GM23338 (cell line): ENCODE measurements around the gene BZW2. TPM values are rescaled to one million over a fixed set of nuclear protein-coding genes. Genes with fewer than 3 reads are reported as not detected.

Source experiments
- ATAC-seq: fragments of 200-7000 bp; cut with Tn5 transposase; 3 replicates; pipeline ENCODE4 v1.9.1; 2020
- DNase-seq: peaks from one replicate; pipeline ENCODE4 v3.0.0-alpha.2; 2015; ENCODE audit warnings: low spot score
- H2AFZ ChIP-seq: fragments of 200-600 bp; sonication (generic); 2 replicates; pipeline ENCODE4 v1.8.0; 2016; ENCODE audit warnings: antibody characterized with exemption, mild to moderate bottlenecking, moderate library complexity
- H3F3A ChIP-seq: fragments of 200-600 bp; sonication (generic); replicated peaks from 2 replicates; pipeline ENCODE4 v1.8.0; 2017; ENCODE audit warnings: antibody characterized with exemption, mixed run types, low read depth
- H3K27ac ChIP-seq: fragments of 200-600 bp; sonication (generic); 2 replicates; pipeline ENCODE4 v1.6.1; 2016; ENCODE audit warnings: low read depth
- H3K27me3 ChIP-seq: fragments of 200-600 bp; sonication (generic); 2 replicates; pipeline ENCODE4 v1.8.0; 2016; ENCODE audit warnings: mild to moderate bottlenecking, mixed run types, moderate library complexity; ENCODE audit not compliant: insufficient read depth
- H3K36me3 ChIP-seq: fragments of 200-600 bp; sonication (generic); 2 replicates; pipeline ENCODE4 v1.8.0; 2016; ENCODE audit warnings: mild to moderate bottlenecking; ENCODE audit not compliant: insufficient read depth
- H3K4me1 ChIP-seq: fragments of 200-600 bp; sonication (generic); 2 replicates; pipeline ENCODE4 v1.8.0; 2016; ENCODE audit warnings: mild to moderate bottlenecking, moderate library complexity; ENCODE audit not compliant: insufficient read depth
- H3K4me2 ChIP-seq: fragments of 200-600 bp; sonication (generic); 2 replicates; pipeline ENCODE4 v1.7.1; 2017; ENCODE audit warnings: mixed run types
- H3K4me3 ChIP-seq: fragments of 200-600 bp; sonication (generic); 2 replicates; pipeline ENCODE4 v1.6.1; 2016; ENCODE audit warnings: mixed run types
- H3K79me2 ChIP-seq: fragments of 200-600 bp; sonication (generic); replicated peaks from 2 replicates; pipeline ENCODE4 v1.8.0; 2017; ENCODE audit warnings: mild to moderate bottlenecking; ENCODE audit not compliant: insufficient read depth
- H3K9me2 ChIP-seq: fragments of 200-600 bp; sonication (generic); 2 replicates; pipeline ENCODE4 v1.8.0; 2017; ENCODE audit not compliant: insufficient read depth
- H4K20me1 ChIP-seq: fragments of 200-600 bp; sonication (generic); replicated peaks from 2 replicates; pipeline ENCODE4 v1.8.0; 2017; ENCODE audit warnings: mild to moderate bottlenecking; ENCODE audit not compliant: insufficient read depth
- H3K27ac Mint-ChIP-seq: 2 replicates; pipeline ENCODE4 v1.8.0; 2020; ENCODE audit warnings: inconsistent platforms, mild to moderate bottlenecking, moderate library complexity, mixed read lengths
- H3K27me3 Mint-ChIP-seq: 3 replicates; pipeline ENCODE4 v1.8.0; 2022; ENCODE audit warnings: low read depth, mild to moderate bottlenecking, moderate library complexity, mixed read lengths, inconsistent platforms; ENCODE audit not compliant: insufficient read depth, poor library complexity
- H3K36me3 Mint-ChIP-seq: 3 replicates; pipeline ENCODE4 v1.8.0; 2021; ENCODE audit warnings: low read depth, mild to moderate bottlenecking, inconsistent platforms, moderate library complexity, mixed read lengths
- H3K4me1 Mint-ChIP-seq: 3 replicates; pipeline ENCODE4 v1.8.0; 2020; ENCODE audit warnings: mild to moderate bottlenecking, inconsistent platforms, mixed read lengths
- H3K4me3 Mint-ChIP-seq: 3 replicates; pipeline ENCODE4 v1.8.0; 2021; ENCODE audit warnings: moderate library complexity, mild to moderate bottlenecking, inconsistent platforms, mixed read lengths
- H3K9me3 Mint-ChIP-seq: 3 replicates; pipeline ENCODE4 v1.8.0; 2020; ENCODE audit warnings: moderate library complexity, mild to moderate bottlenecking, inconsistent platforms, mixed read lengths
- CREB1 ChIP-seq: fragments of 250-450 bp; sonication (Bioruptor Pico); IDR thresholded peaks from 2 replicates; pipeline ENCODE4 v1.5.0; 2020; ENCODE audit warnings: low read depth, mild to moderate bottlenecking, moderate library complexity
- EZH2 ChIP-seq: fragments of 200-600 bp; sonication (generic); IDR thresholded peaks from one replicate; pipeline ENCODE4 v1.8.0; 2017; ENCODE audit warnings: antibody characterized with exemption, mild to moderate bottlenecking, low read depth; ENCODE audit not compliant: unreplicated experiment
- EZH2phosphoT487 ChIP-seq: fragments of 200-600 bp; sonication (generic); IDR thresholded peaks from one replicate; pipeline ENCODE4 v1.8.1; 2018; ENCODE audit warnings: antibody characterized with exemption; ENCODE audit not compliant: unreplicated experiment
- JUNB ChIP-seq: IDR thresholded peaks from one replicate; pipeline ENCODE4 v1.6.1; 2016; ENCODE audit warnings: antibody characterized with exemption; ENCODE audit not compliant: unreplicated experiment
- NANOG ChIP-seq: IDR thresholded peaks from 2 replicates; pipeline ENCODE4 v1.6.1; 2016; ENCODE audit warnings: antibody characterized with exemption, borderline replicate concordance
- POLR2AphosphoS5 ChIP-seq: IDR thresholded peaks from 2 replicates; pipeline ENCODE4 v1.6.1; 2016; ENCODE audit warnings: antibody characterized with exemption, low read depth
- STAT1 ChIP-seq: IDR thresholded peaks from one replicate; pipeline ENCODE4 v1.6.1; 2016; ENCODE audit warnings: antibody characterized with exemption; ENCODE audit not compliant: unreplicated experiment
- ZNF331 ChIP-seq: fragments of 250-450 bp; sonication (Bioruptor Pico); IDR thresholded peaks from 2 replicates; pipeline ENCODE4 v1.5.0; 2020; ENCODE audit warnings: low read depth, mild to moderate bottlenecking, moderate library complexity
- polyA plus RNA-seq: library from polyadenylated mRNA; unstranded; fragments of >200 nt; fragmentation: Nextera tagmentation; extraction: Ambion mirVana; gene quantifications from 2 replicates; pipeline ENCODE4 v1.2.1, GENCODE V29; 2016
- total RNA-seq: library from RNA; depleted of rRNA; stranded (reverse); fragments of >200 nt; shearing (Covaris generic); gene quantifications from 2 replicates; pipeline ENCODE4 v1.2.3, GENCODE V29; 2014
- TF ChIP-seq, protein P1 (sequence below): IDR thresholded peaks from 2 replicates; pipeline ENCODE4 v1.6.1; 2016; ENCODE audit warnings: antibody characterized with exemption
- TF ChIP-seq, protein P2 (sequence below): IDR thresholded peaks from one replicate; pipeline ENCODE4 v1.6.1; 2018; ENCODE audit warnings: antibody characterized with exemption; ENCODE audit not compliant: unreplicated experiment
- TF ChIP-seq, protein P3 (sequence below), 2 experiments: fragments of 200-600 bp in 1 of 2; sonication (generic) in 1 of 2; conservative IDR thresholded peaks; 2 replicates each; pipeline versions ENCODE4 v1.5.1 to v1.6.1; 2016 to 2017; ENCODE audit warnings: antibody characterized with exemption in 2 of 2, low read depth in 2 of 2, mild to moderate bottlenecking in 2 of 2, moderate library complexity in 1 of 2
- TF ChIP-seq, protein P4 (sequence below): fragments of 250-450 bp; sonication (Bioruptor Pico); IDR thresholded peaks from 2 replicates; pipeline ENCODE4 v1.5.0; 2020; ENCODE audit warnings: mild to moderate bottlenecking, moderate library complexity

BZW2 gene
- total and polyA plus RNA-seq, 2 experiments from 2014 or later: 88.8 to 108 TPM

DNA sequence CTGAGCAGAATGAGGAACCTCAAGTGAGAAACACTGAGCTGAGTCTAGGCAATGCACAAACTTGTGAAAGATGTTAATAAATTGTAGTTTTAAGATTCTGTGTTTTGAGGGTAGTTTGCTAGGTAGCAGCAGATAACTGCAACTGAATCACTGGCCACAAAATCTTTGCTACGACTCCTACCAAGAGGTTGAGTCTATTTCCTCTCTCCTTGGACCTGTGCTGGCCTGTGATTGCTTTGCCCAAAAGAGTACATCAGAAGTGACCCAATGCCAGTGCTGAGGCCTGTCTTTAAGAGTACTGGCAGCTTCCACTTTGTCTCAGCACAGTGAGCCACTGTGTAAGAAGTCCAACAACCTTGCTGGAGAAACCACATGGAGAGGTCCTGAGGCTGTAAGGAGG is 95.7 kb downstream of the BZW2 start (continued):
- TF ChIP-seq, protein P1, sequence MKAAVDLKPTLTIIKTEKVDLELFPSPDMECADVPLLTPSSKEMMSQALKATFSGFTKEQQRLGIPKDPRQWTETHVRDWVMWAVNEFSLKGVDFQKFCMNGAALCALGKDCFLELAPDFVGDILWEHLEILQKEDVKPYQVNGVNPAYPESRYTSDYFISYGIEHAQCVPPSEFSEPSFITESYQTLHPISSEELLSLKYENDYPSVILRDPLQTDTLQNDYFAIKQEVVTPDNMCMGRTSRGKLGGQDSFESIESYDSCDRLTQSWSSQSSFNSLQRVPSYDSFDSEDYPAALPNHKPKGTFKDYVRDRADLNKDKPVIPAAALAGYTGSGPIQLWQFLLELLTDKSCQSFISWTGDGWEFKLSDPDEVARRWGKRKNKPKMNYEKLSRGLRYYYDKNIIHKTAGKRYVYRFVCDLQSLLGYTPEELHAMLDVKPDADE: no peak
- TF ChIP-seq POLR2AphosphoS5 (no peak), ZNF331 (no peak)

DNA sequence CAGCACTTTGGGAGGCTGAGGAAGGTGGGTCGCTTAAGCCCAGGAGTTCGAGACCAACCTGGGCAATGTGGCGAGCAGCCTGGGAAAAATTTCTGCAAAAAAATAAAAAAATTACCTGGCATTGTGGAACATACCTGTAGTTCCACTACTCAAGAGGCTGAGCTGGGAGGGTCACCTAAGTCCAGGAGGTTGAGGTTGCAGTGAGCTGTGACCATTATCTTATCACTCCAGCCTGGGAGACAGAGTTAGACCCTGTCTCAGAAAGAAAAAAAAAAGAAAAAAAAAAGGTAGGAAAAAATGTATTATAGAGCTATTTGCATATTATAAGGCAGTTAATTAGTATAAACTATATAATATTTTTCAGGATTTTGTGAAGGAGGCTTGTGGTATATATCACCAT is 96.6 kb downstream of the BZW2 start:
- ATAC-seq (no peak), DNase-seq (no peak)
- no peak overlapping the region for H3K4me2 ChIP-seq
- no peak overlapping the region for H2AFZ ChIP-seq
- H3K27ac ChIP-seq: no peak overlapping the region
- H3K36me3 ChIP-seq: no peaks in the 10 kb centered on the region
- H3K27me3 Mint-ChIP-seq: no peaks in the 10 kb centered on the region
- no peaks in the 10 kb centered on the region for H3F3A ChIP-seq
- H3K9me3 Mint-ChIP-seq: no peaks in the 10 kb centered on the region
- no peak overlapping the region for H3K4me3 Mint-ChIP-seq
- no peak overlapping the region for H3K4me3 ChIP-seq
- peaks cover 25% of the 10 kb centered on the region for H3K4me1 Mint-ChIP-seq
- no peaks in the 10 kb centered on the region for H3K27me3 ChIP-seq
- H3K9me2 ChIP-seq: 0 out of 2 replicates have a peak, but pooled peaks cover 7% of the 10 kb centered on the region
- H3K79me2 ChIP-seq: no peaks in the 10 kb centered on the region
- H3K4me1 ChIP-seq: peaks cover 11% of the 10 kb centered on the region
- H4K20me1 ChIP-seq: no peaks in the 10 kb centered on the region
- no peak overlapping the region for H3K27ac Mint-ChIP-seq
- H3K36me3 Mint-ChIP-seq: no peaks in the 10 kb centered on the region
- TF ChIP-seq JUNB: no peak
- no peak for TF ChIP-seq STAT1
- no peak for TF ChIP-seq NANOG
- TF ChIP-seq EZH2: no peak
- TF ChIP-seq EZH2phosphoT487: no peak
- no peak for TF ChIP-seq ZNF331
- TF ChIP-seq CREB1 (CRISPR knock-in tag): no peak
- TF ChIP-seq, protein P2, sequence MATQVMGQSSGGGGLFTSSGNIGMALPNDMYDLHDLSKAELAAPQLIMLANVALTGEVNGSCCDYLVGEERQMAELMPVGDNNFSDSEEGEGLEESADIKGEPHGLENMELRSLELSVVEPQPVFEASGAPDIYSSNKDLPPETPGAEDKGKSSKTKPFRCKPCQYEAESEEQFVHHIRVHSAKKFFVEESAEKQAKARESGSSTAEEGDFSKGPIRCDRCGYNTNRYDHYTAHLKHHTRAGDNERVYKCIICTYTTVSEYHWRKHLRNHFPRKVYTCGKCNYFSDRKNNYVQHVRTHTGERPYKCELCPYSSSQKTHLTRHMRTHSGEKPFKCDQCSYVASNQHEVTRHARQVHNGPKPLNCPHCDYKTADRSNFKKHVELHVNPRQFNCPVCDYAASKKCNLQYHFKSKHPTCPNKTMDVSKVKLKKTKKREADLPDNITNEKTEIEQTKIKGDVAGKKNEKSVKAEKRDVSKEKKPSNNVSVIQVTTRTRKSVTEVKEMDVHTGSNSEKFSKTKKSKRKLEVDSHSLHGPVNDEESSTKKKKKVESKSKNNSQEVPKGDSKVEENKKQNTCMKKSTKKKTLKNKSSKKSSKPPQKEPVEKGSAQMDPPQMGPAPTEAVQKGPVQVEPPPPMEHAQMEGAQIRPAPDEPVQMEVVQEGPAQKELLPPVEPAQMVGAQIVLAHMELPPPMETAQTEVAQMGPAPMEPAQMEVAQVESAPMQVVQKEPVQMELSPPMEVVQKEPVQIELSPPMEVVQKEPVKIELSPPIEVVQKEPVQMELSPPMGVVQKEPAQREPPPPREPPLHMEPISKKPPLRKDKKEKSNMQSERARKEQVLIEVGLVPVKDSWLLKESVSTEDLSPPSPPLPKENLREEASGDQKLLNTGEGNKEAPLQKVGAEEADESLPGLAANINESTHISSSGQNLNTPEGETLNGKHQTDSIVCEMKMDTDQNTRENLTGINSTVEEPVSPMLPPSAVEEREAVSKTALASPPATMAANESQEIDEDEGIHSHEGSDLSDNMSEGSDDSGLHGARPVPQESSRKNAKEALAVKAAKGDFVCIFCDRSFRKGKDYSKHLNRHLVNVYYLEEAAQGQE: no peak
- TF ChIP-seq, protein P3, sequence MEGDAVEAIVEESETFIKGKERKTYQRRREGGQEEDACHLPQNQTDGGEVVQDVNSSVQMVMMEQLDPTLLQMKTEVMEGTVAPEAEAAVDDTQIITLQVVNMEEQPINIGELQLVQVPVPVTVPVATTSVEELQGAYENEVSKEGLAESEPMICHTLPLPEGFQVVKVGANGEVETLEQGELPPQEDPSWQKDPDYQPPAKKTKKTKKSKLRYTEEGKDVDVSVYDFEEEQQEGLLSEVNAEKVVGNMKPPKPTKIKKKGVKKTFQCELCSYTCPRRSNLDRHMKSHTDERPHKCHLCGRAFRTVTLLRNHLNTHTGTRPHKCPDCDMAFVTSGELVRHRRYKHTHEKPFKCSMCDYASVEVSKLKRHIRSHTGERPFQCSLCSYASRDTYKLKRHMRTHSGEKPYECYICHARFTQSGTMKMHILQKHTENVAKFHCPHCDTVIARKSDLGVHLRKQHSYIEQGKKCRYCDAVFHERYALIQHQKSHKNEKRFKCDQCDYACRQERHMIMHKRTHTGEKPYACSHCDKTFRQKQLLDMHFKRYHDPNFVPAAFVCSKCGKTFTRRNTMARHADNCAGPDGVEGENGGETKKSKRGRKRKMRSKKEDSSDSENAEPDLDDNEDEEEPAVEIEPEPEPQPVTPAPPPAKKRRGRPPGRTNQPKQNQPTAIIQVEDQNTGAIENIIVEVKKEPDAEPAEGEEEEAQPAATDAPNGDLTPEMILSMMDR (conservative IDR thresholded peaks at IDR 0.05; ENCODE audit: low read depth in 2 of 2): no peak
- TF ChIP-seq, protein P1: no peak
- TF ChIP-seq, protein P4, sequence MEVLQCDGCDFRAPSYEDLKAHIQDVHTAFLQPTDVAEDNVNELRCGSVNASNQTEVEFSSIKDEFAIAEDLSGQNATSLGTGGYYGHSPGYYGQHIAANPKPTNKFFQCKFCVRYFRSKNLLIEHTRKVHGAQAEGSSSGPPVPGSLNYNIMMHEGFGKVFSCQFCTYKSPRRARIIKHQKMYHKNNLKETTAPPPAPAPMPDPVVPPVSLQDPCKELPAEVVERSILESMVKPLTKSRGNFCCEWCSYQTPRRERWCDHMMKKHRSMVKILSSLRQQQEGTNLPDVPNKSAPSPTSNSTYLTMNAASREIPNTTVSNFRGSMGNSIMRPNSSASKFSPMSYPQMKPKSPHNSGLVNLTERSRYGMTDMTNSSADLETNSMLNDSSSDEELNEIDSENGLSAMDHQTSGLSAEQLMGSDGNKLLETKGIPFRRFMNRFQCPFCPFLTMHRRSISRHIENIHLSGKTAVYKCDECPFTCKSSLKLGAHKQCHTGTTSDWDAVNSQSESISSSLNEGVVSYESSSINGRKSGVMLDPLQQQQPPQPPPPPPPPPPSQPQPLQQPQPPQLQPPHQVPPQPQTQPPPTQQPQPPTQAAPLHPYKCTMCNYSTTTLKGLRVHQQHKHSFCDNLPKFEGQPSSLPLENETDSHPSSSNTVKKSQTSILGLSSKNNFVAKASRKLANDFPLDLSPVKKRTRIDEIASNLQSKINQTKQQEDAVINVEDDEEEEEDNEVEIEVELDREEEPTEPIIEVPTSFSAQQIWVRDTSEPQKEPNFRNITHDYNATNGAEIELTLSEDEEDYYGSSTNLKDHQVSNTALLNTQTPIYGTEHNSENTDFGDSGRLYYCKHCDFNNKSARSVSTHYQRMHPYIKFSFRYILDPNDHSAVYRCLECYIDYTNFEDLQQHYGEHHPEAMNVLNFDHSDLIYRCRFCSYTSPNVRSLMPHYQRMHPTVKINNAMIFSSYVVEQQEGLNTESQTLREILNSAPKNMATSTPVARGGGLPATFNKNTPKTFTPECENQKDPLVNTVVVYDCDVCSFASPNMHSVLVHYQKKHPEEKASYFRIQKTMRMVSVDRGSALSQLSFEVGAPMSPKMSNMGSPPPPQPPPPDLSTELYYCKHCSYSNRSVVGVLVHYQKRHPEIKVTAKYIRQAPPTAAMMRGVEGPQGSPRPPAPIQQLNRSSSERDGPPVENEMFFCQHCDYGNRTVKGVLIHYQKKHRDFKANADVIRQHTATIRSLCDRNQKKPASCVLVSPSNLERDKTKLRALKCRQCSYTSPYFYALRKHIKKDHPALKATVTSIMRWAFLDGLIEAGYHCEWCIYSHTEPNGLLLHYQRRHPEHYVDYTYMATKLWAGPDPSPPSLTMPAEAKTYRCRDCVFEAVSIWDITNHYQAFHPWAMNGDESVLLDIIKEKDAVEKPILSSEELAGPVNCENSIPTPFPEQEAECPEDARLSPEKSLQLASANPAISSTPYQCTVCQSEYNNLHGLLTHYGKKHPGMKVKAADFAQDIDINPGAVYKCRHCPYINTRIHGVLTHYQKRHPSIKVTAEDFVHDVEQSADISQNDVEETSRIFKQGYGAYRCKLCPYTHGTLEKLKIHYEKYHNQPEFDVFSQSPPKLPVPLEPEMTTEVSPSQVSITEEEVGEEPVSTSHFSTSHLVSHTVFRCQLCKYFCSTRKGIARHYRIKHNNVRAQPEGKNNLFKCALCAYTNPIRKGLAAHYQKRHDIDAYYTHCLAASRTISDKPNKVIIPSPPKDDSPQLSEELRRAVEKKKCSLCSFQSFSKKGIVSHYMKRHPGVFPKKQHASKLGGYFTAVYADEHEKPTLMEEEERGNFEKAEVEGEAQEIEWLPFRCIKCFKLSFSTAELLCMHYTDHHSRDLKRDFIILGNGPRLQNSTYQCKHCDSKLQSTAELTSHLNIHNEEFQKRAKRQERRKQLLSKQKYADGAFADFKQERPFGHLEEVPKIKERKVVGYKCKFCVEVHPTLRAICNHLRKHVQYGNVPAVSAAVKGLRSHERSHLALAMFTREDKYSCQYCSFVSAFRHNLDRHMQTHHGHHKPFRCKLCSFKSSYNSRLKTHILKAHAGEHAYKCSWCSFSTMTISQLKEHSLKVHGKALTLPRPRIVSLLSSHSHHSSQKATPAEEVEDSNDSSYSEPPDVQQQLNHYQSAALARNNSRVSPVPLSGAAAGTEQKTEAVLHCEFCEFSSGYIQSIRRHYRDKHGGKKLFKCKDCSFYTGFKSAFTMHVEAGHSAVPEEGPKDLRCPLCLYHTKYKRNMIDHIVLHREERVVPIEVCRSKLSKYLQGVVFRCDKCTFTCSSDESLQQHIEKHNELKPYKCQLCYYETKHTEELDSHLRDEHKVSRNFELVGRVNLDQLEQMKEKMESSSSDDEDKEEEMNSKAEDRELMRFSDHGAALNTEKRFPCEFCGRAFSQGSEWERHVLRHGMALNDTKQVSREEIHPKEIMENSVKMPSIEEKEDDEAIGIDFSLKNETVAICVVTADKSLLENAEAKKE: no peak
